HG02798 (cell line): ENCODE results near the gene ANKRD13D.
A peak's percentile ranks its signal among the peaks of the same experiment; 100 is the strongest.

Experiments
- ATAC-seq: cut with Tn5 transposase; IDR thresholded peaks from one replicate; pipeline ENCODE4 v1.9.1; 2021; ENCODE audit warnings: mild to moderate bottlenecking; ENCODE audit not compliant: unreplicated experiment, poor library complexity

Gene ANKRD13D

DNA sequence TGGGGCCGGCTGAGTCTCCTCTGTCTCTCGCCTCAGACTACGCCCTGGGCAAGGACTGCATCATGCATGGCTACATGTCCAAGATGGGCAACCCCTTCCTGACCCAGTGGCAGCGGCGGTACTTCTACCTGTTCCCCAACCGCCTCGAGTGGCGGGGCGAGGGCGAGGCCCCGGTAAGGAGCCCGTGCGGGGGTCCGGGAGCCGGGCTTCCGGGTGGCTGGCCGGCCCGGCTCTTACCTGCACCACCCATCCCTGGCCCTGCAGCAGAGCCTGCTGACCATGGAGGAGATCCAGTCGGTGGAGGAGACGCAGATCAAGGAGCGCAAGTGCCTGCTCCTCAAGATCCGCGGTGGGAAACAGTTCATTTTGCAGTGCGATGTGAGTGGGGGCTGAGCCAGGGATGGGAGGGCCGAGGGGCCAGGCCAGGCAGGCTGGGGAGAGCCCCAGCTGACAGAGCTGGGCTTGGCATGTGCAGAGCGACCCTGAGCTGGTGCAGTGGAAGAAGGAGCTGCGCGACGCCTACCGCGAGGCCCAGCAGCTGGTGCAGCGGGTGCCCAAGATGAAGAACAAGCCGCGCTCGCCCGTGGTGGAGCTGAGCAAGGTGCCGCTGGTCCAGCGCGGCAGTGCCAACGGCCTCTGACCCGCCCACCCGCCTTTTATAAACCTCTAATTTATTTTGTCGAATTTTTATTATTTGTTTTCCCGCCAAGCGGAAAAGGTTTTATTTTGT lies 4.1 kb upstream of the ANKRD13D start:
- no peak for ATAC-seq

DNA sequence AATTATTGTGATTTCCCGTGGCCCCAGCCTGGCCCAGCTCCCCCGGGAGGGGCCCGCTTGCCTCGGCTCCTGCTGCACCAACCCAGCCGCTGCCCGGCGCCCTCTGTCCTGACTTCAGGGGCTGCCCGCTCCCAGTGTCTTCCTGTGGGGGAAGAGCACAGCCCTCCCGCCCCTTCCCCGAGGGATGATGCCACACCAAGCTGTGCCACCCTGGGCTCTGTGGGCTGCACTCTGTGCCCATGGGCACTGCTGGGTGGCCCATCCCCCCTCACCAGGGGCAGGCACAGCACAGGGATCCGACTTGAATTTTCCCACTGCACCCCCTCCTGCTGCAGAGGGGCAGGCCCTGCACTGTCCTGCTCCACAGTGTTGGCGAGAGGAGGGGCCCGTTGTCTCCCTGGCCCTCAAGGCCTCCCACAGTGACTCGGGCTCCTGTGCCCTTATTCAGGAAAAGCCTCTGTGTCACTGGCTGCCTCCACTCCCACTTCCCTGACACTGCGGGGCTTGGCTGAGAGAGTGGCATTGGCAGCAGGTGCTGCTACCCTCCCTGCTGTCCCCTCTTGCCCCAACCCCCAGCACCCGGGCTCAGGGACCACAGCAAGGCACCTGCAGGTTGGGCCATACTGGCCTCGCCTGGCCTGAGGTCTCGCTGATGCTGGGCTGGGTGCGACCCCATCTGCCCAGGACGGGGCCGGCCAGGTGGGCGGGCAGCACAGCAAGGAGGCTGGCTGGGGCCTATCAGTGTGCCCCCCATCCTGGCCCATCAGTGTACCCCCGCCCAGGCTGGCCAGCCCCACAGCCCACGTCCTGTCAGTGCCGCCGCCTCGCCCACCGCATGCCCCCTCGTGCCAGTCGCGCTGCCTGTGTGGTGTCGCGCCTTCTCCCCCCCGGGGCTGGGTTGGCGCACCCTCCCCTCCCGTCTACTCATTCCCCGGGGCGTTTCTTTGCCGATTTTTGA lies 3.3 kb upstream of the ANKRD13D start:
- ATAC-seq, result no peak

DNA sequence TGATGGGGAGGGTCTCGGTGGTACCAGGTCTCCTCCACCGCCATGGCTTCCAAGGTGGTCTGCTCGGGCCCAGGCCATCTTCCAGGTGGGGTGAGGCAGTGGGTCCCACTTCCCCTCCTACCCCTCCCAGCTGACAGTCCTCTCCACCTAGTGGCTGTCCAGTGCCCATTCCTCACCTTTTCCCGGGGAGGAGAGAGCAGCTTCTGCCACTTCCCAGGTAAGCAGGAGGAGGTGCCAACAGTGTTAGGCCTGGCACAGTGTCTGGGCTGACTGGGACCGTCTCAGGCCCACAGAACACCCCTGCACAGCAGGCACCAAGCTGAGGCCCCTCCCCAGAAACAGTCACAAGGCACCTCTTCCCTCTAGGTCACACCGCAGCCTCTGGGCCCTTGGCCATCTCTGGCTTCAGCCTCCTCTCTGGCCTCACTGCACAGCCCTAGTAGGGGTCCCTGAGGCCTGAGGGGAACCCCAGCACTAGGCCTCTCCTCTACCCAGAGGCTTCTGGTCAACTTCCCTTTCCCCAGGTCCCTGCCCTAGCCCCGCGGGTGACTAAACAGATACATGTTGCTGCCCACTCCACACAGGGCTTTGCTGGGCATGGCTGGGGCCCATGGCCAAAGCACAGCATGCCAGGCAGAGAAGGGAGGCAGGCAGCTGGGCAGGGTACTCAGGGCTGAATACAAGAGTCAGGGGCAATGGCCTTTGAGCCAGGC lies 2.3 kb upstream of the ANKRD13D start:
- no peak for ATAC-seq

DNA sequence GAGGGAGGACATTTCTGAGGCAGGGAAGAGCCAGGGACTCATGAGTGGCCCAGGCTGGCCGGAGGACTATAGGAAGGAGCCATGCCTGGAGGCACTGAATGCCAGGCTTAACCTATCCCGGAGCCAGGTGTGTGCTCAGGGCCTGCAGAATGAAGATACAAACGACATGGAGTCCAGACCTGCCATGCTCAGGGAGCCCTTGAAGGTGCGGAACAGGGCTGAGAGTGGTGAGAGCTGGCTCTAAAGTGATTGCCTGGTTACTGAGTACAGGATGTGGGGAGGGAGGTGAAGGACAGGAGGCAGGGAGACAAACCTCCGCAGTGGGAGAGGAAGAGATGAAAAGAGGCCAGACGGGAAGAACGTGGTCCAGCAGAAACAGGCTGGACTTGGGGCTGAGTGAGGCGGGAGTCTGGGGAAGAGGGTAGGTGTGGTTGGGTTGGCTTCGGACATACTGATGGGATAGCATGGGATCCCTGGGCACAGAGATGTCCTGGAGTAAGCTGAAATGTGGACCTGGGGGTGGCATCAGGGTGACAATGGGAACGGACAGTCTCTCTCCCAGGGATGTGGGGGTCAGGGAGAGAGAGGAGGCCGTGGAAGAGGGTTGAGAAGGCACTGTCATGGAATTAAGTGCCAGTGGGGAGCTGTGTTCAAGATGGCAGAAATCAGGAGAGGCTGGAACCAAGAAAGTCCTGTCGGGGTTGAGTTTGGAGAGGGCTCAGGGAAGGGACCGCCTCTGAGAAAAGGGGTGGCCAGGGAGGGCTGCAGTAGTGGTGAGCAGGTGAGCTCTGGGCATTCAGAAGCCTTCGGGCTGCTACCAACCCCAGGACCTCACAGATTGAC lies 1.5 kb upstream of the ANKRD13D start:
- ATAC-seq, result no peak

DNA sequence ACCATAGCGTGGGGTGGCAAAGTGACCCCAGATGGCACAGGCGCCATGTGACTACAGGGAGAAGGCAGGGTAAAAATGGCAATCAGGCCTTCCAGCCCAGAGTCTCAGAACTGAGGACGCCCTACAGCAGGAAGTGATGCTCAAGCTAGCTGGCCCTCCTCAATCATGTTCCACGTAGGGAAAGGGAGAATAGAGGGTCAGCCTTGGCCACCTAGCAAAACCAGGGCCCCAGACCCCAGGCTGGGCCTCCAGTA lies 978 bp upstream of the ANKRD13D start:
- no peak for ATAC-seq

DNA sequence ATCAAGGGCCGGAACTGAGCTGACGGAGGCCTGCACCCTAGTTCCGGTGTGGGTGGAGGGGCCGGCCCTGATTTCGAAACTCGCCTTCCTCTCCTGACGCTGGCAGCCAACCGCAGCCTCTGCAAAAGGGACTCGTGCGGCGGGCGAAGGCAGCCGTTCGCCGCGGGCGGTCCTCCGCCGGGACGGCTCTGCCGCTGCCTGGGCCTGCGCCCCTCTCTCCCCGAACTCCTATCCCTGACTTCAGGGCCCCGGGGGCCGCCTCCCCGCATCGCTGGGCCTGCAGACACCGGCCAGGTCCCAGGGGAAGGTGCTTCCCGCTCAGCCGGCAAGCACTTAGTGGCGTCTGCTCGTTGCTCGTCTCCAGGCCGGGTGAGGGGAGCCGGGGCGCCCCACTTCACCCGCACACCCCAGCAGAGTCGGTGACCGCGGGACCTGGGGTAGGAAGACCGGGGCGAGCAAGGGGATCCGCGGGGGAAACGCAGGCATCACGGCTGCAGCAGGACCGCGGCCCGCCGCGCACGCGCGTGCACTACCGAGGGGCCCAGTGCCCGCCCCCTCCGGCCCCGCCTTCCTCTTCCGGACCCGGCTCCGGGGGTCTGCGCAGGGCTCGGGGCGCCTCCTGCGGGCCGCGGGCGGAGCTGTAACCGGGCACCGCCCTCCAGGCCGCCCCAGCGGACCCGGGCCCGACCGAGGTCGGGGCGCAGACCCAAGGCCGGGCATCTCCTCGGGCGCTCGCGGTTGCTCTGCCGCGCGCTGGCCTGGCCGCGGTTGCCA lies 464 bp upstream of the ANKRD13D start:
- ATAC-seq, result peak; percentile 73

DNA sequence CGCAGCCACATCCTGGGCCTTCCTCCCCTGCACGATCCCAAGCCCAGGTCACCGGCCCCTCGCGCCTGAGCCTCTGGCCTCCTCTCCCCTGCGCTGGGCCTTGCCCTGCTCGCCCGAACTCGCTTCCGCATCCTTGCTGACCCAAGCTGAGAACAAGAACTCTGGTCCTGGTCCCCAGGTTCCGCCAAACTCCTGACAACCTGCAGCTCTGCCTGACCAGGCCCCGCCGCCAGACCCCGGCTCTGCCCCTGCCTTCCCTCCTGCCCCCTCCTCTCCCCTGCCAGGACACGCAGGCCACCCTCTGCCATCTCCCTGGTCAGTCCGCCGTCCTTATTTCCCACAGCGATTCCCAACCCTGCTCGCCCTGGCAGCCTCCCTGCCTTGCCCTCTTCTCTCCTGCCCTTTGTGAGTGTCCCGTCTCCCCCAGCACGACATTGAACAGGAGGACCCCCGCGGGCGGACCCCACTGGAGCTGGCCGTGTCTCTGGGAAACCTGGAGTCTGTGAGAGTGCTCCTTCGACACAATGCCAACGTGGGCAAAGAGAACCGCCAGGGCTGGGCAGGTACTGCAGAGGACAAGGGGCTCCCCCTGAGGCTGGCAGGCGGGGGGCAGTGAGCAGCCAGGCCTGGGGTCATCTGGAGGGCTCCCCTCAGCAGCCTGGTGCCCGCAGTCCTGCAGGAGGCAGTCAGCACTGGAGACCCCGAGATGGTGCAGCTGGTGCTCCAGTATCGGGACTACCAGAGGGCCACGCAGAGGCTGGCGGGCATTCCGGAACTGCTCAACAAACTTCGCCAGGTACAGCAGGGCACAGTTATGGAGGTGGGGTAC lies 762 bp downstream of the ANKRD13D start:
- ATAC-seq, result no peak

DNA sequence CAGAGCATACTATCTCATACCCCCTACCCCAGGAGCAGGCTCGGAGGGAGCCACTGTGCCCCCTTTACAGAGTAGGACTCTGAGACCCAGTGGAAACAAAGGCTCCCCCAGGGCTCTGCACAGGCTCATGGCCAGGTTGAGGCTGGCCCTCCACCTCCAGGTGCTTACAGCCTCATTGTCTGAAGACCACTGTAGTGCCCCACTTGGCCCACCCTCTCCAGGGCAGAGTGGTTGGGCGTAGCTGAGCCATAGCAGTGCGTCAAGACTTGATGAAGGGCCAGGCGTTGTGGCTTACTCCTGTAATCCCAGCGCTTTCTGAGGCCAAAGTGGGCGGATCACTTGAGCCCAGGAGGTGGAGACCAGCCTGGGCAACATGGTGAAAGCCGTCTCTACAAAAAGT lies 1.7 kb downstream of the ANKRD13D start:
- no peak for ATAC-seq

DNA sequence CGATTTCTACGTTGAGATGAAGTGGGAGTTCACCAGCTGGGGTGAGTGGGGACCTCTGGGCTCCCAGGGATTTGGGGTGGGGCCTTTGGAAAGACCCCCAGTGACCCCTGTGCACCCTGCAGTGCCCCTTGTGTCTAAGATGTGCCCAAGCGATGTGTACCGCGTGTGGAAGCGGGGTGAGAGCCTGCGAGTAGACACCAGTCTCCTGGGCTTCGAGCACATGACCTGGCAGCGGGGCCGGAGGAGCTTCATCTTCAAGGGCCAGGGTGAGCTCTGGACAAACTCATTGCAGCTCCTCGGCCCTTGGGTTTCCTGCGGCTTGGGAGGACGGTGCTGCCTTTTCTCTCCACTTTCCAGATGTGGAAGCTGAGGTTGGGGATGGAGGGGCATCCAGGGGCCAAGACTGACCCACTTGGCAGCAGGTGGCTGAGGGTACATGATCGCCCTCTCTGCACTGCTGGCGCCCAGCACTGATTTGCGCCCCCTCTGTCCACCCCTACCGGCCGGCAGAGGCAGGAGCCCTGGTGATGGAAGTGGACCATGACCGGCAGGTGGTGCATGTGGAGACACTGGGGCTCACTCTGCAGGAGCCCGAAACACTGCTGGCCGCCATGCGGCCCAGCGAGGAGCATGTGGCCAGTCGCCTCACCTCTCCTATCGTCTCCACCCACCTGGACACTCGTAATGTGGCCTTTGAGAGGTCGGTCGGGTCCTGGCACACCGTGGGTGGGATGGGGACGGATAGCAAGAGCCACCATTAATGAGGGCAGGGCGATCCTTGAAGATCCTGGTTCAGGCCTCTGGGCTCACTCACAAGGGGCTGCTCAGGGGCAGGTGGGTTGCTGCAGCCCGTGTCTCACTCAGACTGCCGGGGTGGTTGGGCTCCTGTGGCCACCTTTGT lies 2.6 kb downstream of the ANKRD13D start:
- ATAC-seq, result no peak

DNA sequence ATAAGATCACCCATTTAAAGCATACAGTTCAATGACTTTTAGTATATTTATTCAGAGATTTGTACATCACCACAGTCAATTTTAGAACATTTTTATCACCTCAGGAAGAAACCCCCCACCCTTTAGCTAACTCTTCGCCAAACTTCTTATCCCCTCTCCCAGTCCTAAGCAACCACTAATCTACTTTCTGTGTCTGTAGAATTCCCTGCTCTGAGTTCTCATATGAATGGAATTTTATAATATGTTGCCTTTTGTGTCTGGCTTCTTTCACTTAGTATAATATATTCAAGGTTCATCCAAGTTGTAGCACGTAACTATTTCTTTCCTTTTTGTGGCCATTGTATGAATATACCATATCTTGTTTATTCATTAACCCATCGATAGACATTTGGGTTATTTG lies 3.6 kb downstream of the ANKRD13D start:
- no peak for ATAC-seq

DNA sequence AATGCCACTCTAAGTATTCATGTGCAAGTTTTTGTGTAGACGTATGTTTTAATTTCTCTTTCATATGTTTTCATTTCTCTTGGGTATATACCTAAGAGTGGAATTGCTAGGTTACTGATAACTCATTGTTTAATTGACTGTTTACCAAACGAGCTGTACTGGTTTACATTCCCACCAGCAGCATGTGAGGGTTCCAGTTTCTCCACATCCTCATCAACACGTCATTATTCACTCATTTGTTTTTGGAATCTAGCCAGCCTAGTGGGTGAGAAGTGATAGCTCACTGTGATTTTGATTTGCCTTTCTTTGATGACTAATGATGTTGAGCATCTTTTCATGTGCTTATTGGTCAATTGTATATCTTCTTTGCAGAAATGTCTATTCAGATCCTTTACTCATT lies 4.0 kb downstream of the ANKRD13D start:
- ATAC-seq, result no peak

DNA sequence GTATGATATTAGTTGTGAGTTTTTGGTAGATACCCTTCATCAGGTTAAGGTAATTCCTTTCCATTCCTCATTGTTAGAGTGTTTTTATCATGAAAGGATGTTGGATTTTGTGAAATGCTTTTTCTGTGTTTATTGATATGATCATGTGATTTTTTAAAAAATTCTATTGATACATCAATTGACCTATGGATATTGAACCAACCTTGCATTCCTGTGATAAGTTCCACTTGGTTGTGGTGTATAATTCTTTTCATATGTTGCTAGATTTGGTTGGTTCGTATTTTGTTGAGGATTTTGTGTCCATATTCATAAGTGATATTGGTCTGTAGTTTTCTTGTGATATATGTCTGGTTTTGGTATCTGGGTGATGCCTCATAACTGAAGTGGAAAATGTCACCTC lies 6.7 kb downstream of the ANKRD13D start:
- no peak for ATAC-seq

DNA sequence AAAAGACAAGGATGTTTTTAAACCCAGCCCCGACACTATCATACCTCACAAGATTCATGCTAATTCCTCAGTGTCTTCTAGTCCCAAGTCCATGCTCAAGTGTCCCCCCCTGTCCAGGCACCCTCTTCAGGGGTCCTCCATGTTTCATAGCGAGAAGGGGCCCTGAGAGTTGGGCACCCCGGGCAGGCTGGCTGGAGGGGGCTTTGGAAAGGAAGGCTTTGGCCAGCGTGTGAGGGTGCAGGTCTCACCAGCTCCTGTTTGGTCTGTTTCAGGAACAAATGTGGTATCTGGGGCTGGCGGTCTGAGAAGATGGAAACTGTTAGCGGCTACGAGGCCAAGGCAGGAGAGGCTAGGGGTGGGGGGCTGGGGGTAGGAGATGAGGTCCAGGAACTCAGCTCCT lies 9.7 kb downstream of the ANKRD13D start:
- no peak for ATAC-seq

DNA sequence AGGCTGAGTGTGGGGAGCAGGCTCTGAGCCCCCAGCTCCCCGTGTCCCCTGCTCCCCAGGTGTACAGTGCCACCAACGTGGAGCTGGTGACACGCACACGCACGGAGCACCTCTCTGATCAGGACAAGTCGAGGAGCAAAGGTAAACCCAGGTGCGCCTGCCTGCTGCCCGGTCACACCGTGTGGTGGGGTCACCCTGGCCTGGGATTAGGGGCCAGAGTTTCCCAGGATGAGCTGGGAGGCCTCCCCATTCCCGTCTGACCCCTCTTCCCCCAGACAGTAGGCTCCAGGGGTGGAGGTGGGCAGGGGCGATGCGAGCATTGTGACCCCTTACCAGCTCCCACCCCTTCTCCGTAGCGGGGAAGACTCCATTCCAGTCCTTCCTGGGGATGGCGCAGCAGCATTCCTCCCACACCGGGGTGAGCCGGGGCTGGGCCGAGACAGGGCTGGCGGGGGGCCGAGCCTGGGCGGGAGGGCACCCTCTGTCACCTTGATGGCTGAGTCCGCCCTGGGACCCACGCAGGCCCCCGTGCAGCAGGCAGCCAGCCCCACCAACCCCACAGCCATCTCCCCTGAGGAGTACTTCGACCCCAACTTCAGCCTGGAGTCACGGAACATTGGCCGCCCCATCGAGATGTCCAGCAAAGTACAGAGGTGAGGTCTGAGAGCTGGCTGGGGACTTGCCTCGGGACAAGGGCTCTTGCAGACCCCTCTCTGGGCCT lies 10.5 kb downstream of the ANKRD13D start:
- ATAC-seq, result no peak

DNA sequence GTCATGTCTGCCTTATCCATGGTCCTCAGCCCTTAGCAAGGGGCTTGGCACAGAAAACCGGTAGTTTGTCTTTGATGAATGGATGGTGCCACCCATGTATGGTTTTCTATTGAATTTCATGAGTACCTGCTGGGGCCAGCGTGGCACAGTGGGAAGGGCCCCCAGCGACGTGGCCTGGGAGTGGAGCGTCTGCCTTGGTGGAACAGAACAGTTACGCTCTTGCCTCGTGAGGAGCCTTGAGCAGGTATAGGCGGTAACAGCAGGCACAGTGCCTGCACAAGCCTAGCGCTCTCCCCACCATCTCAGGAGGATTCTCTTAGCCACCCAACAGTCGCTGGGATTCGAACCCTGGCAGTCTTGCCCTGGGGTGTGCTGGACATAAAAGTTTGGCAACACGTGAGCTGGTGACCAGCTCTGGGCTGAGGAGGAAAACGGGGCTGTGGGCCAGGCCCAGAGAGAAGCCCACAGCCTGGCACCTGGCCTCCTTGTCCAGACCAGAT lies 11.2 kb downstream of the ANKRD13D start:
- ATAC-seq, result no peak

DNA sequence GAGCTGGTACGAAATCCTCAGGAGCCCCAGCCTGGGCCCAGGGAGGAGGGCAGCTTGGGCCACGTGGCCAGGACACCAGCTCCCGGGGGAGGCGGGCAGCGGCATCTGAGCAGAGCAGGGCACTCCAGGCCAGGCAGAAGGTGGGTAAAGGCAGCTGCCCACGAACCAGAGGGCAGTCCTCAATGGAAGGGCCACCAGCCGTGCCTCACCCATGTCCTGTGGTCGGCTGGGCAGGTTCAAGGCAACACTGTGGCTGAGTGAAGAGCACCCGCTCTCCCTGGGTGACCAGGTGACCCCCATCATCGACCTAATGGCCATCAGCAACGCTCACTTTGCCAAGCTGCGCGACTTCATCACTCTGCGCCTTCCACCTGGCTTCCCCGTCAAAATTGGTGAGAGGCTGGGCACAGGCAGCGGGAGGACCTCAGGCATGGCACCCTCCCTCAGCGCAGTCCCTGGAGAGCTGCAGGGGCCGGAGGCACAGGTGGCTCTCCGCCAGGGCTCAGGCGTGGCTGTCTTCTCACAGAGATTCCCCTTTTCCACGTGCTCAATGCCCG lies 11.7 kb downstream of the ANKRD13D start:
- ATAC-seq, result no peak
